Dermis microvascular lymphatic vessel endothelial cell (primary cell): ENCODE data around the gene CRACR2B. TPM values are rescaled to one million over a fixed set of nuclear protein-coding genes. Genes with fewer than 3 reads are reported as not detected.

ENCODE experiments used
- DNase-seq, 2 donors: peaks; one replicate each; pipeline versions ENCODE4 v3.0.0 to v3.0.0-alpha.2; 2010; ENCODE audit warnings: low read depth in 2 of 2
- total RNA-seq: library from RNA; depleted of rRNA; stranded (reverse); fragments of >200 nt; gene quantifications from 2 replicates; pipeline ENCODE4 v1.2.1, GENCODE V29; 2014

CRACR2B gene
- total RNA-seq, 1 donor from 2014 or later = 12.1 TPM

DNA sequence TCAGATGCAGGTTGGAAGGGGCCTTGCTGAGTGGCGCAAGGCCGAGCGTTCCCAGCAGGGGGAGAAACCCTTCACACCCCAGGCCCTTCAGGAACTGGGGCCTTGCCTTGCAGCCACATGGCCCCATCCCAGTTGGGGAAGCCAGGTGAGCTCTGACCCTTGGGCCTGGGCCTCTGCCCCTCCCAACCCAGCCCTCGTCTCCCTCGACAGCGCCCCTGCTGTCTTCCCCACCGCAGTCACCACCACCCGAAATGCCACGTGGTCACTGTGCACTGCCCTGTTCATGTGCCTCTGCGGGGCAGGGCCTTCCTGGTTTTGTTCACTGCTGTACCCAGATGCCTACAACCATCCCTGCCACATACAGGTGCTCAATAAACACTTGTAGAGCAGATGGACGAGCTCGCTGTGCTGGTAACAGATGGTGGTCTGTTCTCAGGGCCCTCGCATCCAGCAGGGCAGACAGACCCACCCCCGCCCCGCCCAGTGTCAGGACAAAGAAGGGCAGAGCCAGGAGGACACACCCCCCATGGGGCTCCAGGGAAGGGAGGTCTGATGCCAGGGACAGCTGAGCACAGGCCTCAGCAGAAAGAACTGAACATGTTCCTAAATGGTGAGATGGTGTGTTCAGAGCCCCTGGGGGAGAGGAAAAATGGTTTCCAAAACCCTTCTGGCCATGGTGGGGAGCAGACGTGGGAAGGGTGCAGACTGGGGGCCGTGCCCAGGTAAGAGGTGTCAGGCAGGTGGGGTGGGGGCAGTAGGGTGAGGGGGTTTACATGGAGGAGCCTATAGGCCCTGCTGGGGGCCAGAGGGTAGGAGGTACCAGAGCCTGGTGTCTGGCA, 10.9 kb downstream of the CRACR2B start:
- DNase-seq = peak in 1 of 2 donors; percentile 50

GRCh38 chr11:839280-839623, 11.5 kb downstream of the CRACR2B start:
- no peak for DNase-seq

DNA sequence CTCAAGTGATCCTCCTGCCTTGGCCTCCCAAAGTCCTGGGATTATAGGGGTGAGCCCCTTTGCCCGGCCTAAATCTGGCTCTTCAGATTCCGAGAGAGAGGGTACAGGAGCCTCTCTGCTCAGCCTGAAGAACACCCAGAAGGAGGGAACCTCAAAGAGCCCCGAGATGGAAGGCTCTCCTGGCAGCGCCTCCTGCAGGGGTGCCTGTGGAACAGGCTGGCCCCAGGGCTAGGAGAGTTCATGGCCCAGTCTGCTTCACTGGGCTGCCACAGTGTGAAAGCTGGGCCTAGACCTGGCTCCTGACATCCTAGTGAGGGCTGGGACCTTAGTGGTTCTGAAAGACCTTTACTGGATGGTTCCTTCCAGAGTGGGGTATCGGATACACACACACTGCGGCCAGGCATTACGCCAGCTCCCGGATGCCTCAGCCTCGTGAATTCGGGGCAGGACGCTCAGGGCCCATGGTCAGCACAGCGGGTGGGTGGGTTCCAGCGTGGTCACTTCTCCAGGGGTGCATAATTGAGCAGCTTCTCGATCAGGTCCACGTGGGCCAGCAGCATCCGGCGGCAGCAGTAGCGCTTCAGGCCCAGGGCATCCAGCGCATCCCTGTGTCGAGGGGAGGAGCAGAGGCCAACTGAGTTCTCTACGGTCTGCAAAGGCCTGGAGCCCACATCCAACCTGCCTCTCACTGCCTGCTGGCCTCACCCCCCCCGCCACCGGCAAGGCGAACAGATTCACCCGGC, 12.3 kb downstream of the CRACR2B start:
- peak in 1 of 2 donors; percentile 31 for DNase-seq

DNA sequence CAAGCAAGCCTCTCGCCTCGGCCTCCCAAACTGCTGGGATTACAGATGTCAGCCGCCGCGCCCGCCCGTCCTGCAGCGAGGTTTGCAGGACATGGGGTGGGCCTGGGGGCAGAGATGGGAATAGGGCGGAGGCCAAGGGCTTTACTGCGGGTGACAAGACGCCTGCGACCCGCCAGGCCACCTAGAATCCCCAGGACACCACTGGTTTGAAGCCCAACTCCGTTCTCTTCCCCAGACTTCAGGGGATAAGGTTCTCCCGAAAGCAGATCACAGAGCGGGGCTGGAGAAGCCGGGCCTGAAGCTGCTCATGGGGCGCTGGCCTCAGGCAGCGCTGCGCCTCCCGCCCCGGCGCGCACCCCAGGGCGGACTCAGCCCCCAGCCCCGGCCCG, 14.3 kb downstream of the CRACR2B start:
- peak in 1 of 2 donors; percentile 32 for DNase-seq

GRCh38 chr11:842370-843002, 14.8 kb downstream of the CRACR2B start, which contains the start of the genes POLR2L and TSPAN4:
POLR2L (minus strand) TSS chr11:842529; CDS start chr11:842508, 21 bp downstream.
TSPAN4 (plus strand) TSS chr11:842852; CDS start chr11:850305, 7,453 bp downstream.
- peak; percentile 84 to 95 for DNase-seq

- peak in 1 of 2 donors; percentile 27 for DNase-seq
Observed at GRCh38 chr11:843086-843734, 15.5 kb downstream of the CRACR2B start.

DNA sequence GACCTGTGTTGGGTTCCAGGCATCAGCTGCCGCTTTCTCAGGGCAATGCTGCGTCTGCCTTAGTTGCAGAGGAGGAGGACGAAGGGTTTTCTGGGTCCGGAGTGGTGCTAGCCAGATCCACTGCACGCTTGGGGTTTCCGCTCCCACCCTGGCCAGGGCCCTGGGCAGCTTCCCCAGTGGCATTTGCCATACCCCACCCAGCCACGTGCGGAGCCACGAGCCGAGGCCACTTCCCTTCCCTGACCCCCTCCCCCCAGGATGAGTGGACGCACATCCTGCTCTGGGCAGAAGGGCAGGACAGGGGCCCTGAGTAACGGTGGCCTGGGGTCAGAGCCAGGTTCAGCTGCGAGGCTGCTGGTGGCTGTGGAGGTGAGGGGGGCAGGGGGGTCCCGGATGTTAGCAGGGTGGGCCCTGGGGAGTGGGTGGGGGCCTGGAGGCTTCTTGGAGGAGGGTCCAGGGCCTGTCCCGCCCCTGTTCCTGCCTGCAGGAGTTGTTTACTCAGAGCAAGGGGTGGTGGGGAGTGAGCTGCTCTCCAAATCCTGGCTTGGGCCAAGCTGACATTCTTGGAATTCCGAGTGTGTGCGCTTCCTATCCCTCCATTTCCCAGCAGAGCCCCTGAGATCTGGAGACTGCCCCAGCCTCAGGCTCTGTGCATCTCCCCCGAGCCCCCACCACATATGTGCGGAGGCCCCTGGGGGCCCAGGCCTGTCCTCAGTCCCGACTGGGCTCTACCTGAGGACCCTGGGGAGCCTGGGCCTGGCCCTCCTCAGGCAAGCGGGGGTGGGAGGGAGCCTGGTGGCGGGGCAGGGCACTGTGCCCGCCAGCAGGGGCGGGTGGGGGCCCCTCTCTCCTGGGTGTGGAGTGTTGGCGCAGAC, 16.3 kb downstream of the CRACR2B start:
- peak; percentile 91 to 95 for DNase-seq

GRCh38 chr11:844693-845644, 17.2 kb downstream of the CRACR2B start:
- DNase-seq = peak; percentile 94 to 98

DNA sequence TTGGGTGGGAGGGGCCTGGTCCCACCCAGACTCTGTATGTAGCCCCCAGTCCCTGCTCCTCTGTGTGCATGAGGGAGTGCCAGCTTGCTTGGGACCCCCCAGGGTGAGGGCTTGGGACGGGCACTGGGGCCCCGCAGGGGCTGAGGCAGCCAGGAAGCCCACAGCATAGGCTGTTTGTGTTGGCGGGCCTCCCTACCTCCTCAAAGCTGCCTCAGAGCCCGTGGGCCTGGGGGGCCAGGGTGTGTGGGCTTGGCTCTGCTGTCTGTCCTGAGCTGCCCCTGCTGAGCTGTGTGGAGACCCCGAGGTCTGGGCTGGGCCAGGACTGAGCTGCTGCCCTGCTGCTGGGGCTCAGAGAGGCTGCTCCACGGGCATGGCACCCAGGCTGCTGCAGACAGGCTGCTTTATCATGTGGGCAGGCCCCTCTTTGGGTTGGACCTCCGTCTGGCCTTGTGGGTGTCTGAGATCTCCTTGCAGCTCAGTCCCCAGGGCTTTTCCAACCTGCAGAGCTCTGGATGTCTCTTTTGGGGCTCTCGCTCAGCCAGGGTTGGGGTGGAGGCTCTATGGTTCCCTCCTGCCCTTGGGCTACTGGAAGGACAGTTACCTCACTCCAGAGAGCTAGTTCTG, 18.3 kb downstream of the CRACR2B start:
- peak in 1 of 2 donors; percentile 54 for DNase-seq

GRCh38 chr11:846496-847098, 18.9 kb downstream of the CRACR2B start:
- no peak for DNase-seq

DNA sequence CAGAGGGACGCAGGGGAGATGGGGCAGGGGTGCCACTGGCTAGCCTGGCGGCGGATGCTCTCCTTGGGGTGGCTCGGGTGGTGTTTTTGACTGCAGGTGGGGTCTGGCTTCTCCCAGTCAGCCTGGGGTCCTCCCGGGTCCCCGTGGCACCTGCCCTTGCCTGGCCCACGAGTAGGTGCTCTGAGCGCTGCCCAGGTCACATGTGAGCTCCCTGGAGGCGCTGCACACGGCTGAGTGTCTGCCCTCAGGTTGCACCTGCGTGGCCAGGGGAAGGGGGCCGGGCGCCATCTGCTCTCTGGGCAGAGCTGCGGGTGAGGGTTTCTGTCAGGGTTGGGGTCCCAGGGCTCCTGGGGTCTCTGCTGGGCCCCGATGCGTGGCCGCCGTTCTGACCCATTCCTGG, 20.2 kb downstream of the CRACR2B start:
- DNase-seq = no peak

DNA sequence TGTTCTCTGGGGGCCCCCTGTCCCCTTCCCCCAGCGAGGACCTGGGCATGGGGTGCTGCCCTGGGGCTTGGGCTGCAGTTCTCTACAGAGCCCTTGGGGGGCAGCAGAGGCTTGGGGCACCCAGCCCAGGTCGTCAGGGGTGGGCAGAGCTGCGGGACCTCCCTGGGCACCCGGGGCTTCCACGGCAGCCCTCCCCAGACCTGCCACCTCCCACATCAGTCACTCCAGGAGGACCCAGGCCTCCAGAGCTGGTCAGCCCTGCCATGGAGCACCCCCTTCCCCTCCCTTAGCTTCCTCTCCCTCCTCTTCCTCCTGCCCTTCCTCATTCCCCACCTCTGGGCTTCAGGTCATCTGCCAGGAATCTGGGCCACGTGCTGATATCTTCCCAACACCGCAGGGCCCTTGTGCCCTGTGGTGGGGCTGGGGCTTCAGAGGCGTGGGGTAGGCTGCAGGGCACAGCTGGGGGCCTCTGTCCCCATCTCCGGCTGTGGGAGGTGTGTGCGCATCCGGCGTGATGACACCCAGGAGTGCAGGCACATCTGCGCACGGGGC, 20.7 kb downstream of the CRACR2B start:
- DNase-seq = peak in 1 of 2 donors; percentile 50

- DNase-seq = peak in 1 of 2 donors; percentile 39
Observed at GRCh38 chr11:849104-849824, 21.5 kb downstream of the CRACR2B start.

DNA sequence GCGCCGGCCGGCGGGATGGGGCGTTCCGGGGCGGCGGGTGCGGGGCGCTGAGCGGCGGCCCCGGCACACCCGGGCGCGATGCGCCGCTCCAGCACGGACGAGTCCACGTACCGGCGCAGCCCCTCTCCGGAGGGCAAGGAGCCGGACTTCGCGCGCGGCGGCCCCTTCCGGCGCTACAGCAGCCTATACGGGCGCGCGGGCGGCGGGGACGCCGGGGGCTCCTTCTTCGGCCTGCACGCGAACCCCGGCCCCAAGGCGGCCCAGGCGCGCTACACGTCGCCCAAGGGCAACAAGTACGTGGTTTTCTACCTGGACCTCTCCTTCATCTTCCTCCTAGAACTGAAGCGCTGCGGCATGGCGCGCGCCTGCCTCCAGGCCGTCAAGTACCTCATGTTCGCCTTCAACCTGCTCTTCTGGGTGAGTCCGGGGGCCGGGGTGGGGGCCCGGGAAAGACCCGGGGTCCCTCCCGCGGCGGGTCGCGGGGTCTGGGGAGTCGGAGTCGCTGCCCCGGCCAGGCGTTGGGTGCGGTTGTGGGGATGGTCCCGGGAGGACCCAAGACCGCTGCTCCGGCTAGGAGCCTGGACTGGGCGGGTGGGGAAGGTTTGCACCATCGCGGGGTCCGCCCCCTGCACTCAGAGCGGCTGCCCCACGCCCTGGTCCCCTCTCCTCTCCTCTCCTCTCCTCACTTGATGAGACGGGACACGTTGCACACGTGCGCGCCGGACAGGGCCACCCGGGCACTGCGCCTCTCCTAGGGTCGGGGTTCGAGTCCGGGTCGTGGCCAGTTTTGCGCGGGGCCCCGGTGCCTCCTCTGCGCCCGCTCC, 22.4 kb downstream of the CRACR2B start:
- DNase-seq = no peak

DNA sequence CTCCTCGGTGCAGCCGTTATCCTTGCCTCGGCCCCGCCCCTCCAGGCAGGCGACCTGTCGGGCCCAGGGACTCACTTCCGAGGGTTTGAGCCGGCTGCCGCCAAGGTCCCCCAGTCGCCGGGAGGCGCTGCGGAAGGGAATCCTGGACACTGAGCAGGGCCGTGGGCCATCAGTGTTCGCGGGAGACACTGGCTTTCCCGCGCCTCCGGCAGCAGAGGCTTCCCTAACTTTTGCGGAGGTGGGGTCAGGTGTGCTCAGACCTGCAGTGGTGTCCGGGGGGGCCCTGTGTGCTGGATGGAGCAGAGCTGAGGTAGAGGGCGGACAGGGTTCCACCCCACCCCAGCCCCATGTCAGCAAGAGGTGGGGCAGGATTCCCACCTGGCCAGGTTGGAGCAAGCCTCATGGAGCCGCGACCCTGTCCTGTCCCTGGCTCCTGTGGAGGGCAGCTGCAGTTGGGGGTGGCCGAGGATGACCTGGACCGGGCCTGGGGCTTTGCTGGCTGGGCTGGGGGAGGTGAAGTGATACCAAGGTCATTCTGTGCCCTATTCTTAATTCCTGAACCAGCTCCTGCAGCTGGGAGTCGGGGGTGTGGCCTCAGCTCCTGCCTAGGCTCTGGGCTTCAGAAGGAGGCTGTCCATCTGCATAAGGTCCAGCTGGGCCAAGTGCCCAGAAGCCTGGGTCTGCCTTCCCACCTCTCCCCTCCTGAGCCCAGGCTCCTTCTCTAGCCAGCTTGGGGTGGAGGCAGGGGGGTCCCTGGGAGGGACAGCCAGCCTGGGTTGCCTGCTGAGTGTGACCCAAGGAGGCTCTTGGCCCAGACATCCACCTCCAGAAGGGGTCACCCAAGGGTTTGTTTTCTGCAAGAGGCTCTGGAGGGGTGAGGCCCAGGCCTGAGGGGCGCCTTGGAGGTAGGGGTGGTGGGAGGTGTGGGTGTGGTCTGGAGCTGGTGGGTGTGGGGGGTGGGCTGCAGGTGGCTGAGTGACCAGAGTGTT, 23.4 kb downstream of the CRACR2B start:
- DNase-seq = no peak
